ENCODE measurements around the gene RIPK4.

- TF ChIP-seq FOXM1 (IDR thresholded peaks at IDR 0.05; ENCODE audit: borderline replicate concordance) (no peak), BHLHE40 (IDR thresholded peaks at IDR 0.05; ENCODE audit: borderline replicate concordance) (no peak), CTBP1 (IDR thresholded peaks at IDR 0.05; ENCODE audit: borderline replicate concordance) (no peak), L3MBTL2 (conservative IDR thresholded peaks at IDR 0.05) (no peak), ELF4 (IDR thresholded peaks at IDR 0.05) (no peak), FOXA1 (IDR thresholded peaks at IDR 0.05) (no peak), FOXK2 (IDR thresholded peaks at IDR 0.05) (no peak), NFRKB (IDR thresholded peaks at IDR 0.05) (no peak), SUZ12 (IDR thresholded peaks at IDR 0.05) (no peak)
- TF ChIP-seq, protein P1, sequence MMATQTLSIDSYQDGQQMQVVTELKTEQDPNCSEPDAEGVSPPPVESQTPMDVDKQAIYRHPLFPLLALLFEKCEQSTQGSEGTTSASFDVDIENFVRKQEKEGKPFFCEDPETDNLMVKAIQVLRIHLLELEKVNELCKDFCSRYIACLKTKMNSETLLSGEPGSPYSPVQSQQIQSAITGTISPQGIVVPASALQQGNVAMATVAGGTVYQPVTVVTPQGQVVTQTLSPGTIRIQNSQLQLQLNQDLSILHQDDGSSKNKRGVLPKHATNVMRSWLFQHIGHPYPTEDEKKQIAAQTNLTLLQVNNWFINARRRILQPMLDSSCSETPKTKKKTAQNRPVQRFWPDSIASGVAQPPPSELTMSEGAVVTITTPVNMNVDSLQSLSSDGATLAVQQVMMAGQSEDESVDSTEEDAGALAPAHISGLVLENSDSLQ (IDR thresholded peaks at IDR 0.05), result no peak
Observed at GRCh38 chr21:41703857-41704501, 62.9 kb downstream of the RIPK4 start.

Measured in HEK293T (cell line).